Activated T-helper 9 cell treated with anti-CD3 and anti-CD28 coated beads, Interleukin-2, amount 50 U/mL, for 16 hours (primary cell): ENCODE measurements around the gene ROR2.

Source experiments
- DNase-seq: peaks from one replicate; pipeline ENCODE4 v3.0.0-alpha.2; 2020; ENCODE audit warnings: low read depth

The ROR2 gene

GRCh38 chr9:91714874-91715615 lies 235.0 kb downstream of the ROR2 start:
- DNase-seq, result no peak

- no peak for DNase-seq
These were observed 235.8 kb downstream of the ROR2 start for GRCh38 chr9:91714020-91714806.

DNA sequence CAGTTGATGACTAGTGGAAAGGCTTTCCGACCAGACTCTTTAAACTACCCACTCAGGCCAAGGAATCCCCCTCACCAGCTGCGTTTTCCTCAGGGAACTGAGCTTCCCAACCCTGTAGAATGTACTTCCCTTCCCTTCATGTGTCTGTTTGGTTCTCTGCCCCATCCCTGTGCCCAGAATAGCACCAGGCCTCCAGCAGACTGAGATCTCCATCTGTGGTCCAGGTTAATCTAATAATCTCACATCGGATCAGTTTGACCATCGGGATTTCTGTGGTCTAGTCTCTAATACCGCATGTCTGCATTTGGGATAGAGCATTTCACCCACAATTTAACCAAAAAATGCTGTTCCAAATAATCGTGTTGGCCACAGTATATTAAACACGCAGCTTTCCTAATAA lies 237.2 kb downstream of the ROR2 start:
- DNase-seq, result no peak

DNA sequence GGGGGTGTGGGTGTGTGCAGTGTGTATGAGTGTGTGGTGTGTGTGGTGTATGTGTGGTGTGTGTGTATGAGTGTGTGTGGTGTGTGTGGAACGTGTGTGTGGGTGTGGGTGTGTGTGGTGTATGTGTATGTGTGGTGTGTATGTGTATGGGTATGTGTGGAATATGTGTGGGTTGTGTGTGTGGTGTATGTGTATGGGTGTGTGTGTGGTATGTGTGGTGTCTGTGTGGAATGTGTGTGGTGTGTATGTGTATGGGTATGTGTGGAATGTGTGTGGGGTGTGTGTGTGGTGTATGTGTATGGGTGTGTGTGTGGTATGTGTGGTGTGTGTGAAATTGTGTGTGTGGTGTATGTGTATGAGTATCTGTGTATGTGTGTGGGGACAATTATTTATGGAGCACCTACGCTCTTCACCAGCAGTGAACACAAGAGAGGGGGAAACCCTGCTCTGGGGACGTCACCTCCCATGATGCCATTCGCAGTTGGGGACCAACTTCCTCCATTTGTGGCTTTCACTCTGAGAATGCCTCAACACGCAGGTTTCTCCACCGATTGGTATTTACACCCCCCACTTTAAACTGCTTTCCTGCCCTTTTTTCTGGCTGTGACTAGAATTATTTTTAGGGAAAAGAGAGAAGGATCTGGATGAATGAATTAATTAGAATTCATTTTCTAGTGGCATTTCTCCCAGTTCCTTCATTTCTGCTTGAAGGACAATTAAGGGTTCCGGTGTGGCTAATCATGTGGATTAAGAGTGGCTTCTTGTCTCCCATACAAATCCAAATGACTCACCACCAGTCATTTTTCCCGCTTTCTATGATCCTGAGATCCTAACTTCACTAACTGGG lies 238.1 kb downstream of the ROR2 start:
- DNase-seq, result peak; percentile 29

GRCh38 chr9:91710158-91710557 lies 239.9 kb downstream of the ROR2 start:
- no peak for DNase-seq

DNA sequence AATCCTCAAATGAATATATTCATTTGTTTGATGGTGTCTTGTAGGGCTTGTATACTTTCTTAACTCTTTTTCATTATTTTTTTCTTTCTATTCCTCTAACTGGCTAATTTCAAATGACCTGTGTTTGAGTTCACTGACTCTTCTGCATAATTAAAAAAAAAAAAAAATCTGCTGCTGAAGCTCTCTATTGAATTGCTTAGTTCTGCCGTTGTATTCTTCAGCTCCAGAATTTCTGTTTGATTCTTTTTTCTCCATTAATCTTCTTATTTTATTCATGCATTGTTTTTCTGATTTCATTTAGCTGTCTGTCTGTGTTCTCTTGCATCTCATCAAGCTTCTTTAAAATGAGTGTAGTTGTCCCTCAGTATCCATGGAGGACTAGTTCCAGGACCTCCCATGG lies 244.6 kb downstream of the ROR2 start:
- DNase-seq, result no peak

- DNase-seq, result no peak
These were observed 249.6 kb downstream of the ROR2 start for GRCh38 chr9:91700475-91700874.

- DNase-seq, result no peak
These were observed 251.8 kb downstream of the ROR2 start for GRCh38 chr9:91698266-91698665.

DNA sequence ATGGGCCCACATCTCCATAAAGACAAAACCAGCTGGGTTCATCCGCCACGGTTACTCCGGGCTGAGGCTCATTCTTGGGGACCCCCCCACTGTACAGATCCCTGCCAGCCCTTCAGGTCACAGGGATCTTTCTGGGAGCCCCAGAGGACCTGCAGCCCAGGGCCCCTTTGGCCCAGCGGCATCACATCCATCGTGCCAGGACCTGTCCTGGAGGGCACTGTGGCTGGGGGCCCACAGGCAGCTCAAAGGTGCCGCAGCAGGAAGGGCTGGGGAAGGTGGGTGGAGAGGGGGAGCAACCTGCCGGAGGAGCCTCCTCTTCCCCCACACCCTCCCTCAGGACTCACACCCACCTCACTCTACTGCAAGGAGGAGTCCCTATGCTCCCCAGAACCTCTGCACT lies 252.8 kb downstream of the ROR2 start:
- DNase-seq, result no peak

GRCh38 chr9:91694081-91694870 lies 255.8 kb downstream of the ROR2 start:
- no peak for DNase-seq

GRCh38 chr9:91693226-91693625 lies 256.8 kb downstream of the ROR2 start:
- DNase-seq, result no peak

GRCh38 chr9:91690540-91691249 lies 259.3 kb downstream of the ROR2 start:
- no peak for DNase-seq

- DNase-seq, result no peak
These were observed 261.0 kb downstream of the ROR2 start for GRCh38 chr9:91689006-91689405.

GRCh38 chr9:91683269-91683668 lies 266.8 kb downstream of the ROR2 start:
- no peak for DNase-seq

- no peak for DNase-seq
These were observed 267.2 kb downstream of the ROR2 start for GRCh38 chr9:91682806-91683205.

DNA sequence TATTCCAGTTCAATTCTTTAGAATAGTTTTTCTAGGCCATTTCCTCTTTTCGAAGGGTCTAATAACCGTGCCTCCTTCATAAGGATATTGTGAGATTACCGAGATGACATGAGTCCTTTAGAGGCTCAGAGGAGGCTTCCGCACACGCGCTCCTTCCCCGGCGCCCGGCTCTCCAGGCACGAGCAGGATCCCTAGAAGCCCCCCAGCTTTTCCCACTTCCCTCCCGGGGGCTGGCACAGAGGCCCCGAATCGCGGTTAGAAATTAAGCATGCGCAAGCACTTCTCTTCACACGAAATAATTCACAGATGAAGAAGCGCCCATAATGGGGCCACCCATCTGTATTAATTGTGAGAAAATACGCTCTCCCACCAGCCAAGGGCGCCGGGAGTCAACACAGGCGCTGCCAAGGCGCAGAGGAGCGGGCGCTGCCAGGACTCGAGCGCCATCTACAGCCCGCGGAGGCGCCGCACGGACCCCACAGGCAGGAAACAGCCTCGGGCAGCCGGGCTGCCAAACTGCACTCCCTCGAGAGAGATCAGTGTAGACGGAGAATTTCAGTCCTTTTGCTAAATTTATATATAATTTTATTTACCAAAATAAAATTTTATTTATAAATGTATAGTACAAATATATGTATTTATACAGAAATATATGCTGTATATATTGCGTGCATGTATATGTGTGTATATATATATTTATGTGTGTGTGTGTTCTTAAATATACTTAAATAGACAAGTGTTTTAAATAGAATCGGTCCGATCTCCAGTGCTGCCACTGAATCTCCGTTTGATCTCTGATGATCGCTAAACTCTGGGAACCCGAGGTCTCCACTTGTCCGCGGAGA lies 268.3 kb downstream of the ROR2 start:
- peak; percentile 38 for DNase-seq

DNA sequence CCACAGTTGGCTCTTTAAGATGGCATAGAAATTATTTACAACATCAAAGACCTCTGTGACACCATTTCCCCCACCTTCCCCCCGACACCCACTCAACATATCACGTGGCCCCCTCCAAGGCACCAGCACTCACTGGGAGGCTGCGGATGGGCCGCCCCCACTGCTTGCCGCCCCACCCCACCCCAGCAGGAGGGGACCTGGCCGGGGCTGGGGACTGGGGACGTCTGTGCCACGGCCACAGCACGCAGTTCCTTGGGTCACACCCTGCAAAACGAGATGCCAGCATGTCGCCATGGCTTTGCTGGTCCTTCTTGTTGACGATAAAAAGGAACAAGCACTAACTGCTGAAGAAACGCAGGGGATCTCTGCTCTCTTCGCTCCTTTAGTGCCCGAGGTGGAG lies 269.0 kb downstream of the ROR2 start:
- no peak for DNase-seq

DNA sequence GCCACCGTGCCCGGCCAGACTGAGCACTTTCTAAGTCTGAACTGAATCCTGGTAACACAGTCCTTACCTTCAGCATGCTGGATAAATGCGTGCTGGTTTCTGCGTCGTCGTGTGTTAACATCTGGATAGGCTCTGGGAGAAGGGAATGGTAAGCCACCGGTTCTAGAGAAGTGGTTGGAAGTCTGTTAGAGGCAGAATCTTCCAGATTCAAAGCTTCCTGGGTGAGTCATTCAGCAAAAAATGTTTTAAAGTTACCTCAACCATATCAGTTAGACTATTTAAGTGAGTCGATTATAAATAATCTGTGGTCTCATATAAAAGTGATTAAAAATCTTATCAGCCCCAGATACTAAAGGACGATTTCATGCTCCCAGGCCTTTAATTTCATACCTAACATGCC lies 269.9 kb downstream of the ROR2 start:
- DNase-seq, result no peak

DNA sequence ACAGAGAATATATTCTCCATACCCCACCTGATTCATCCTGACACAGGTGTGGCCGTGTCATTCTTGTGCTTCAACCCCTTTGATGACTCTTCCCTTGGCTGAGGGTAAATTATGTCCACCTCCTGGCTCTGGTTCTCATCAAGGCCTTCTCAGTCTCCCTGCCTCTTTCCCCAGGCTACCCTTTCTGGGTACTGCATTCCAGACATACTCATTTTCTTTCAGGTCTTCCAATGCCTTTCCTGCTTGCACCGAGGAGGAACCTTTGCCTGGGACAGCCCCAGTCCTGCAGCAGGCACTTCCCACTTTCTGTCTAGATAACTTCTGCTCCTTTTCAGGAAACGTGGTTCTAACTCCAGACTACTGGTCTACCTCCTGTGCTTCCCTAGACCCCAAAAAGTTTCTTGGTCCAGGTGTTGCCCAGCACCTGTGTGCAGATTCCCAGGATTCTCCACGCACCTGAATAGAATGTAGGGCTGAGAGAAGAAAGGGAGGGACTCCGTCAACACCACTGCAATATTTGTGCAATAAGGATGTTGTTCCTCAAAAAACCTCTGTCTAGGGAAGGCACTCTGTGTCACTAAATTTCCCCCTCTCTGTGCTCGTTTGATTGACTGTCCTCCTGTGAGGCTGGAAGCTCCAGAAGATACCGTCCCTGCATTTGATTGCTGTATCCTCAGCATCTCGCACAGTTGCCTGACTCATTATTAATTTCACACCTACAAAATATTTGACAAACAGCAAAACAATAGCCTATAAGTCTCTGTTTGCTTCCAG lies 271.0 kb downstream of the ROR2 start:
- no peak for DNase-seq
